Measurements from ENCODE around the gene NME8.
A peak's percentile ranks its signal among the peaks of the same experiment; 100 is the strongest.

The NME8 gene

GRCh38 chr7:37933018-37933566, 84.7 kb downstream of the NME8 start:
- DNase-seq, result no peak

- DNase-seq, result peak in 28 of 58 donors; percentile 1 to 60 (median 10)
Measured at GRCh38 chr7:37942934-37943610, 94.7 kb downstream of the NME8 start.

GRCh38 chr7:37943905-37944736, 95.7 kb downstream of the NME8 start:
- peak in 11 of 58 donors; percentile 1 to 55 (median 7) for DNase-seq

GRCh38 chr7:37944737-37945054, 96.3 kb downstream of the NME8 start:
- DNase-seq, result no peak

GRCh38 chr7:37945336-37945735, 96.9 kb downstream of the NME8 start:
- no peak for DNase-seq

GRCh38 chr7:37947138-37947940, 98.9 kb downstream of the NME8 start:
- DNase-seq, result no peak

- no peak for DNase-seq
Measured at GRCh38 chr7:37947941-37948210, 99.5 kb downstream of the NME8 start.

Measured in anterior cingulate cortex (tissue), 58 donors.